Breast epithelium (tissue), 4 donors: ENCODE results near the gene TMEM250. TPM values are rescaled to one million over a fixed set of nuclear protein-coding genes. Genes with fewer than 3 reads are reported as not detected.

Experiments
- DNase-seq, 2 donors: peaks; one replicate each; pipeline ENCODE4 v3.0.0-alpha.2; 2019; ENCODE audit warnings: low spot score in 2 of 2
- H3K27ac ChIP-seq, 2 donors: fragments of 200-600 bp; sonication (generic) in 1 of 2; one replicate each; pipeline ENCODE4 v1.5.1; 2016 to 2019; ENCODE audit warnings: mild to moderate bottlenecking in 1 of 2
- H3K27me3 ChIP-seq, 2 donors: fragments of 200-600 bp; sonication (generic) in 1 of 2; one replicate each; pipeline versions ENCODE4 v1.5.1 to v1.6.0; 2017 to 2019; ENCODE audit warnings: control low read depth in 1 of 2, mild to moderate bottlenecking in 1 of 2
- H3K36me3 ChIP-seq: fragments of 200-600 bp; one replicate; pipeline ENCODE4 v1.5.1; 2019
- H3K4me1 ChIP-seq, 2 donors: fragments of 200-600 bp; sonication (generic); one replicate each; pipeline ENCODE4 v1.5.1; 2016 to 2019; ENCODE audit warnings: control low read depth in 1 of 2
- H3K4me3 ChIP-seq, 3 donors: fragments of 200-600 bp; sonication (generic); 1 replicate in 2 of 3; 2 replicates in 1 of 3; pipeline ENCODE4 v1.5.1; 2016 to 2019; ENCODE audit warnings: mild to moderate bottlenecking in 3 of 3, moderate library complexity in 2 of 3
- H3K9me3 ChIP-seq, 2 donors: fragments of 200-600 bp; sonication (generic) in 1 of 2; one replicate each; pipeline ENCODE4 v1.5.1; 2016 to 2019; ENCODE audit warnings: control low read depth in 1 of 2
- CTCF ChIP-seq, 3 donors: fragments of 450-650 bp; IDR thresholded peaks; one replicate each; pipeline ENCODE4 v1.5.1; 2016 to 2017; ENCODE audit warnings: antibody characterized with exemption in 3 of 3, mild to moderate bottlenecking in 3 of 3, moderate library complexity in 3 of 3
- POLR2A ChIP-seq: fragments of 450-650 bp; IDR thresholded peaks from one replicate; pipeline ENCODE4 v1.6.1; 2016; ENCODE audit warnings: antibody characterized with exemption, mild to moderate bottlenecking, moderate library complexity
- POLR2AphosphoS5 ChIP-seq, 3 donors: sonication (generic); formaldehyde crosslinking; IDR thresholded peaks; one replicate each; pipeline ENCODE4 v1.6.1; 2017; ENCODE audit warnings: antibody characterized with exemption in 3 of 3
- intact Hi-C: fragments of 100-400 bp; cut with DNase I; formaldehyde crosslinking; loops from one replicate; pipeline ENCODE4 v1.15.1; 2023; ENCODE audit warnings: low total_unique reads
- total RNA-seq, 3 donors: library from RNA; depleted of rRNA; stranded (reverse); fragments of >200 nt; gene quantifications; one replicate each; pipeline ENCODE4 v1.1.0, GENCODE V29; 2016

Gene TMEM250
- total RNA-seq, 3 donors from 2014 or later = 24.9 to 29.5 (median 26.1) TPM

DNA sequence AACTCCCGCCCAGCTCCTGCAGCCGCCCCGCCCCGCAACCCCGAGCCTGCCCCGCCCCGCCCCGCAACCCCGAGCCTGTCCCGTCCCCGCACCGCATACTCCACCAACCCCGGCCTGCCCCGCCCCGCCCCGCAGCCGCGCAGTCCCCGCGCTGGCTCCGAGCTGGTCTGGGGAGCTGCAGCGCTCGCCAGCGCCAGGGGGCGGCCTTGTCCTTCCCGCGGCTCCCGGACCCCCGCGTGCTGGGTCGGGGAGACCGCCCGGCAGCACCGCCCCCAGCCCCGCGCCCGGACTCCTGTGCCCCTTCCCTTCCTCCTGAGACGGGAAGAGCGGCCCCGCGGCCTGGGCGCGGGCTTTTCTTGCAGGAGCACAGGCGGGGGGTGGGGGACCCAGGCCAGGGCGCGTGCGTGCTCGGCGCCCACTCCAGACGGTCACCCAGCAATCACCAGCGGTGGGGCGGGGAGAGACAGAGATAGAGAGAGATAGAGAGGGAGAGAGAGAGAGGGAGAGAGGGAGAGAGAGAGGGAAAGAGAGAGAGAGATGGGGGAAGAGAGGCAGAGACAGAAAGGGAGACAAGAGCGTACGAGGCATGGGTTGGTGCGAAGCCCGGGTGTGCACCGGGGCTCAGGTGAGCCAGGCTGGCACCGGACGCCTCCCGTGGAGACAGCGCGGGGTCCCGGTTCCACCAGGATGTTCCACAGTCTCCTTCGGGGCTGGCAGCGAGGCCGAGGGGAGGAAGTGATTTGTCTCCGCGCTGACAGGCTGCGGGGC is 14.7 kb upstream of the TMEM250 start:
- intact Hi-C loops = no loop called here
- Histone ChIP-seq H3K27me3 (peaks cover 11 to 85% of the 10 kb centered on the region in 2 donors), H3K4me3 (peak overlapping the region; percentile 18 to 67 (median 42)), H3K27ac (no peak overlapping the region), H3K9me3 (no peaks in the 10 kb centered on the region), H3K4me1 (peaks cover 3 to 6% of the 10 kb centered on the region in 2 donors), H3K36me3 (no peaks in the 10 kb centered on the region)
- TF ChIP-seq CTCF (IDR thresholded peaks at IDR 0.05) = peak in 1 of 3 donors; percentile 17
- no peak for TF ChIP-seq POLR2AphosphoS5 (IDR thresholded peaks at IDR 0.05)
- no peak for DNase-seq

DNA sequence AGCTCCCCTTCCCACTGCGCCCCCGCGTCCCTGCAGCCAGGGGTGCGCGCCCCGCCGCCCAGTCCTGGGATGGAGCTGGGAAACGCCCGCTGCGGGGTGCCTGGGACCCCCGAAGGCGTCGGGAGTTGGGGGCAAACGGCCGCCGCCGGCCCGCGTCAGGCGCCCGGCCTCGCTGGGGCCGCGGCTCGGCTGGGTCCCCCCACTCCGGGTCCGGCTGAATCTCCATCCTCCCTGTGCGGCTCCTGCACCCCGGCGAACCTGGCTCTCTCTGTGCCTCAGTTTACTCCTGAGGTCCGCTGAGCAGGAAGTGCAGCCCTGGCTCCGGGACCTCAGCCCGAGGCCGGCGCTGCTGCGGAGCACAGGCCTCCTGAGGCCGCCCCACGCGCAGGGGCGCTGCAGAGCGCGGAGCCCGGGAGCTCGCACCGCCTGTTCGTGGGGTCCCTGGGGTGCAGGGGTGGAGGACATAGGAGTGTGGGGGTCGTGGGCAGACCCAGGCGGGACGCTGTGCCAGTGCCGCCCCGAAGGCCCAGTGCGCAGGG is 13.9 kb upstream of the TMEM250 start:
- DNase-seq = no peak
- Histone ChIP-seq H3K9me3 (no peaks in the 10 kb centered on the region), H3K36me3 (no peaks in the 10 kb centered on the region), H3K27me3 (peaks cover 11 to 86% of the 10 kb centered on the region in 2 donors), H3K4me3 (peak overlapping the region in 1 of 3 donors; percentile 67), H3K27ac (no peak overlapping the region), H3K4me1 (peaks cover 2 to 3% of the 10 kb centered on the region in 2 donors)
- TF ChIP-seq POLR2A (no peak), POLR2AphosphoS5 (IDR thresholded peaks at IDR 0.05) (no peak), CTCF (IDR thresholded peaks at IDR 0.05) (no peak)
- intact Hi-C loops = no loop called here

- H3K27ac ChIP-seq = no peak overlapping the region
These were observed 13.2 kb upstream of the TMEM250 start for GRCh38 chr9:136131629-136132511.

GRCh38 chr9:136129176-136129575 is 10.5 kb upstream of the TMEM250 start:
- Histone ChIP-seq H3K27me3 (peaks cover 11 to 73% of the 10 kb centered on the region in 2 donors), H3K27ac (no peak overlapping the region), H3K36me3 (no peaks in the 10 kb centered on the region), H3K4me3 (no peak overlapping the region), H3K4me1 (peaks cover 0 to 3% of the 10 kb centered on the region in 2 donors), H3K9me3 (no peaks in the 10 kb centered on the region)
- TF ChIP-seq CTCF (IDR thresholded peaks at IDR 0.05) (no peak), POLR2AphosphoS5 (IDR thresholded peaks at IDR 0.05) (no peak), POLR2A (no peak)
- intact Hi-C loops = no loop called here
- DNase-seq = no peak

More at GRCh38 chr9:136131629-136132511, 13.2 kb upstream of the TMEM250 start:
- peaks cover 11 to 83% of the 10 kb centered on the region in 2 donors for H3K27me3 ChIP-seq
- TF ChIP-seq POLR2A (no peak), CTCF (IDR thresholded peaks at IDR 0.05) (no peak), POLR2AphosphoS5 (IDR thresholded peaks at IDR 0.05) (no peak)
- no peak overlapping the region for H3K4me3 ChIP-seq
- peaks cover 0 to 3% of the 10 kb centered on the region in 2 donors for H3K4me1 ChIP-seq
- no peaks in the 10 kb centered on the region for H3K9me3 ChIP-seq
- DNase-seq = no peak
- H3K36me3 ChIP-seq = no peaks in the 10 kb centered on the region
- intact Hi-C loops = no loop called here
